ENCODE data around the gene P2RX3. TPM values are rescaled to one million over a fixed set of nuclear protein-coding genes. Genes with fewer than 3 reads are reported as not detected.

Gene P2RX3
- total RNA-seq, 2 donors from 2014 or later: 0.40 TPM; not detected in 1

- no peaks in the 10 kb centered on the region for H3K36me3 ChIP-seq
- intact Hi-C loops (cut with DNase I): loop anchor here (5.0 to 10.0 kb wide), 2 partner anchors 108 to 175 kb away; no protein-coding TSS in a partner anchor
- no peak for TF ChIP-seq POLR2A (IDR thresholded peaks at IDR 0.05)
- TF ChIP-seq, protein P1, sequence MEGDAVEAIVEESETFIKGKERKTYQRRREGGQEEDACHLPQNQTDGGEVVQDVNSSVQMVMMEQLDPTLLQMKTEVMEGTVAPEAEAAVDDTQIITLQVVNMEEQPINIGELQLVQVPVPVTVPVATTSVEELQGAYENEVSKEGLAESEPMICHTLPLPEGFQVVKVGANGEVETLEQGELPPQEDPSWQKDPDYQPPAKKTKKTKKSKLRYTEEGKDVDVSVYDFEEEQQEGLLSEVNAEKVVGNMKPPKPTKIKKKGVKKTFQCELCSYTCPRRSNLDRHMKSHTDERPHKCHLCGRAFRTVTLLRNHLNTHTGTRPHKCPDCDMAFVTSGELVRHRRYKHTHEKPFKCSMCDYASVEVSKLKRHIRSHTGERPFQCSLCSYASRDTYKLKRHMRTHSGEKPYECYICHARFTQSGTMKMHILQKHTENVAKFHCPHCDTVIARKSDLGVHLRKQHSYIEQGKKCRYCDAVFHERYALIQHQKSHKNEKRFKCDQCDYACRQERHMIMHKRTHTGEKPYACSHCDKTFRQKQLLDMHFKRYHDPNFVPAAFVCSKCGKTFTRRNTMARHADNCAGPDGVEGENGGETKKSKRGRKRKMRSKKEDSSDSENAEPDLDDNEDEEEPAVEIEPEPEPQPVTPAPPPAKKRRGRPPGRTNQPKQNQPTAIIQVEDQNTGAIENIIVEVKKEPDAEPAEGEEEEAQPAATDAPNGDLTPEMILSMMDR (IDR thresholded peaks at IDR 0.05): peak; percentile 71 to 82 (median 80)
- no peaks in the 10 kb centered on the region for H3K9me3 ChIP-seq
- H3K27ac ChIP-seq: no peak overlapping the region
- H3K4me3 ChIP-seq: no peak overlapping the region
- DNase-seq (ENCODE audit: low spot score): peak; percentile 23
- WGBS: 23% methylated on average over 31 of the region's 31 CpGs
- H3K27me3 ChIP-seq (replicated peaks; ENCODE audit: insufficient read depth): no peaks in the 10 kb centered on the region
- no peaks in the 10 kb centered on the region for H3K4me1 ChIP-seq (replicated peaks)
These were observed 11.5 kb downstream of the P2RX3 start for GRCh38 chr11:57349491-57350274.

- DNase-seq (ENCODE audit: low spot score): no peak
- 76% methylated on average over 5 of the region's 5 CpGs for WGBS
- Histone ChIP-seq H3K27me3 (replicated peaks; ENCODE audit: insufficient read depth) (no peaks in the 10 kb centered on the region), H3K27ac (no peak overlapping the region), H3K4me3 (no peak overlapping the region), H3K9me3 (no peaks in the 10 kb centered on the region), H3K36me3 (no peaks in the 10 kb centered on the region), H3K4me1 (replicated peaks) (no peaks in the 10 kb centered on the region)
- intact Hi-C loops (cut with DNase I): no loop called here
- no peak for TF ChIP-seq POLR2AphosphoS5 (IDR thresholded peaks at IDR 0.05)
- TF ChIP-seq POLR2A (IDR thresholded peaks at IDR 0.05): no peak
- TF ChIP-seq, protein P1 (IDR thresholded peaks at IDR 0.05): no peak
These were observed 14.9 kb downstream of the P2RX3 start for GRCh38 chr11:57353036-57353435.

DNA sequence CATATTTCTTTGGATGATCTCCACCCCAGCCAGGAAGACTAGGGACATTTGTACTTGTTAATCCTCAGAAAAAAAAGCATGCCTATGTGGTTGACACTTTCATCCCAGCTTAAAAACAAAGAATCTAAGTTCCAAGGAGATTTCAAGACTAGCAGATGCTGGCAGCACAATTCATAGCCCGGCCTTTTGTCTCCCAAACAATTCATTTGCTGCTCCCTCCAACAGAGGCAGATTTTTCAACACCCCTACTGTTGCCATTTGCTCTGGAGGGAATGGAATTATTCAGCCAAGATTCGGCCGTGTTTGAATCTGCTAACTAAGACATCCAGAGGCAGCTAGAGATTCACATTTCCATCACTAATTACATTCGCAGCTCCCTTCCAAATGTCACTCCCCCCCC lies 15.3 kb downstream of the P2RX3 start:
- Histone ChIP-seq H3K36me3 (no peaks in the 10 kb centered on the region), H3K27me3 (replicated peaks; ENCODE audit: insufficient read depth) (no peaks in the 10 kb centered on the region), H3K4me1 (replicated peaks) (no peaks in the 10 kb centered on the region), H3K27ac (no peak overlapping the region), H3K9me3 (no peaks in the 10 kb centered on the region), H3K4me3 (no peak overlapping the region)
- intact Hi-C loops (cut with DNase I): no loop called here
- 64% methylated on average over 4 of the region's 4 CpGs for WGBS
- TF ChIP-seq POLR2A (IDR thresholded peaks at IDR 0.05) (no peak), POLR2AphosphoS5 (IDR thresholded peaks at IDR 0.05) (no peak)
- TF ChIP-seq, protein P1 (IDR thresholded peaks at IDR 0.05): no peak
- no peak for DNase-seq (ENCODE audit: low spot score)

DNA sequence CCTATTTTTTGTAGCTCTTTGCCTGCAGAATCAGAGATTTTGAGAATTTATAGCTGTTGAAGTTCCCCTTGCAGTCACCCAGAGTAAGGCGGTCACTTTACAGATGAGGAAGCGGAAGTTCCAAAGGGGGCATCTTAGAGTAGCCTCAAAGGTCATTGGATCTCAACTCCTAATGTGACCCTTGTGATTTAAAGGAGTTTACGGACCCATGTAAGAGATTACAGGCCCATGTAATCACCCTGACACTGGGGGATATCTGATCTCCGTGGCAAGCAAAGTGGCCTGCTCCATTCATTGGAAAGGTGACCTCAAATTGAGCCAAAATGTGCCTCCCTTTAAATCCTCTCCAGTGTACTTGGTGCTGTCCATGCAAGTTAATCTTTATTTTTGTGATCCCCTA lies 15.7 kb downstream of the P2RX3 start:
- Histone ChIP-seq H3K27me3 (replicated peaks; ENCODE audit: insufficient read depth) (no peaks in the 10 kb centered on the region), H3K4me3 (no peak overlapping the region), H3K4me1 (replicated peaks) (no peaks in the 10 kb centered on the region), H3K36me3 (no peaks in the 10 kb centered on the region), H3K27ac (no peak overlapping the region), H3K9me3 (no peaks in the 10 kb centered on the region)
- no peak for DNase-seq (ENCODE audit: low spot score)
- intact Hi-C loops (cut with DNase I): no loop called here
- TF ChIP-seq POLR2AphosphoS5 (IDR thresholded peaks at IDR 0.05) (no peak), POLR2A (IDR thresholded peaks at IDR 0.05) (no peak)
- TF ChIP-seq, protein P1 (IDR thresholded peaks at IDR 0.05): no peak
- 78% methylated on average over 4 of the region's 4 CpGs for WGBS

- no peaks in the 10 kb centered on the region for H3K4me1 ChIP-seq (replicated peaks)
- intact Hi-C loops (cut with DNase I): no loop called here
- no peak overlapping the region for H3K27ac ChIP-seq
- no peaks in the 10 kb centered on the region for H3K36me3 ChIP-seq
- no peak overlapping the region for H3K4me3 ChIP-seq
- 84% methylated on average over 6 of the region's 6 CpGs for WGBS
- no peaks in the 10 kb centered on the region for H3K27me3 ChIP-seq (replicated peaks; ENCODE audit: insufficient read depth)
- H3K9me3 ChIP-seq: no peaks in the 10 kb centered on the region
- TF ChIP-seq POLR2AphosphoS5 (IDR thresholded peaks at IDR 0.05): no peak
- no peak for TF ChIP-seq POLR2A (IDR thresholded peaks at IDR 0.05)
- TF ChIP-seq, protein P1 (IDR thresholded peaks at IDR 0.05): no peak
- no peak for DNase-seq (ENCODE audit: low spot score)
These were observed 16.5 kb downstream of the P2RX3 start for GRCh38 chr11:57354699-57355098.

All from prostate gland (tissue), 2 donors.